GM19043 (cell line): Measurements from ENCODE around the gene SMLR1.

ENCODE experiments used
- ATAC-seq: cut with Tn5 transposase; IDR thresholded peaks from one replicate; pipeline ENCODE4 v1.9.1; 2021; ENCODE audit warnings: low read depth; ENCODE audit not compliant: unreplicated experiment

The SMLR1 gene

DNA sequence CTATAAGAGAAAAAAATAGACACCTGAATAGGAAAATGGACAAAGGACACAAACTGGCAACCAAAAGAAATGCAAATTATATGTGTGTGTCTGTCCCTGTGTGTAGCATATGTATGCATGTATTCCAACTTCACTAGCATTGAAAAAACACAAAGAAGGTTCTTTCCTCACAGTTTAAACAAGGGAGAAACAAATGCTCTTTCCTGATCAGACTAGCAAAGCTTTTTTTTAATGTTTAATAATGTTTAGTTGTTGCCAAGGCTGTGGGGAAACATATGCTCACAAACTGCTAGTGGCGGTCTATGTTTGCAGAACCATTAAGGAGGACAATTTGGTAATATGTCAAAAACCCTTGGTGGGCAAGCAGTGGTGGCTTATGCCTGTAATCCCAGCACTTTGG lies 22.4 kb downstream of the SMLR1 start:
- ATAC-seq = no peak

- no peak for ATAC-seq
These were observed 23.8 kb downstream of the SMLR1 start for GRCh38 chr6:130851026-130851425.

- ATAC-seq = no peak
These were observed 25.8 kb downstream of the SMLR1 start for GRCh38 chr6:130852844-130853554.

DNA sequence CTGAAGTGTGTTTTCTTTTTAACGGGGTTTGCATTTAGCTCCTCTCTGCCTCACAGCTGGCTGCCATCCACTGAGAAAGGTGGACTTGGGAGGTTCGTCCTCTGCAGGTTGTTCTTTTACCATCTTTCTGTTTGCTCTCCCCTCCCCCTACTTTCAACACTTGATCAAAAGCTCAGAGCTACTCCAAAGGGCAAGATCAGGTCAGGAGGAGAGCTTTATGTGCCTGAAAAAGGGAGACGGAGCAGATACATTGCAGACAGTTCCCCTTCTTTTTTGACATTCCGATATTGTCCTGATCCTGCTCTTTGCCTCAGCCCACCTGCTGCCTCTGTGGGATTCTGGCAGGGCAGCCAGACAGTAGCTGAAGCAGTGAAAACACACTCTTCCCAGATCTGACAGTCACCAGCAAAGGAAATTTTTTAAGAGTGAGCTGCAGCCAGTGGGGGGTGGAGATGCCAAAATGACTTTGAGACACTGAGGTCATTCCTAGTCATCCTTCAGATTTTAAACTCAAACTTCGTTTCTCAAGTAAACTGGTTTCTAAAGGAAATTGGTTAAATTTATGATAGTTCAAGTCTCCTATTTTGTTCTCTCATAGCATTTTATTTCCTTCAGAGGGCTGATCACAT lies 26.5 kb downstream of the SMLR1 start:
- ATAC-seq = no peak

- ATAC-seq = no peak
These were observed 30.8 kb downstream of the SMLR1 start for GRCh38 chr6:130858054-130858453.

- no peak for ATAC-seq
These were observed 31.4 kb downstream of the SMLR1 start for GRCh38 chr6:130858498-130859160.

- ATAC-seq = no peak
These were observed 32.1 kb downstream of the SMLR1 start for GRCh38 chr6:130859161-130859867.

DNA sequence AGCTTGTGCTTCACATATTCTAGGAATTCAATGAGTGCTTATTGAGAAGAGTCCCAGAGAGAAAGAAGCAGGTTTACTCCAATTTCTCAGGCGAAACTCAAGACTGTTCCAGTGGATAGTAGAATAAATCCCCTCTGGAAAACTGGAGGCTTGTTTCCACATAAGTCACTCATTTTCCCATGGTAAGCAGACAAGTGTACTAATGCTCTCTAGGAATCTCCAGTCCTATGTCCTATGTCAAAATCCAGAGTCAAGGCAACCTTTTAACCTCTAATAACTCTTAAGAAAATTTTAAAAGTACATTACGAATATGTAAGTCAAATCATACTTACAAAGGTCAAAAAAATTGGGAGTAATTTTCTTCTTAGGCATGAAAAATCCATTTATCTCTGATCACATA lies 35.2 kb downstream of the SMLR1 start:
- ATAC-seq = no peak

DNA sequence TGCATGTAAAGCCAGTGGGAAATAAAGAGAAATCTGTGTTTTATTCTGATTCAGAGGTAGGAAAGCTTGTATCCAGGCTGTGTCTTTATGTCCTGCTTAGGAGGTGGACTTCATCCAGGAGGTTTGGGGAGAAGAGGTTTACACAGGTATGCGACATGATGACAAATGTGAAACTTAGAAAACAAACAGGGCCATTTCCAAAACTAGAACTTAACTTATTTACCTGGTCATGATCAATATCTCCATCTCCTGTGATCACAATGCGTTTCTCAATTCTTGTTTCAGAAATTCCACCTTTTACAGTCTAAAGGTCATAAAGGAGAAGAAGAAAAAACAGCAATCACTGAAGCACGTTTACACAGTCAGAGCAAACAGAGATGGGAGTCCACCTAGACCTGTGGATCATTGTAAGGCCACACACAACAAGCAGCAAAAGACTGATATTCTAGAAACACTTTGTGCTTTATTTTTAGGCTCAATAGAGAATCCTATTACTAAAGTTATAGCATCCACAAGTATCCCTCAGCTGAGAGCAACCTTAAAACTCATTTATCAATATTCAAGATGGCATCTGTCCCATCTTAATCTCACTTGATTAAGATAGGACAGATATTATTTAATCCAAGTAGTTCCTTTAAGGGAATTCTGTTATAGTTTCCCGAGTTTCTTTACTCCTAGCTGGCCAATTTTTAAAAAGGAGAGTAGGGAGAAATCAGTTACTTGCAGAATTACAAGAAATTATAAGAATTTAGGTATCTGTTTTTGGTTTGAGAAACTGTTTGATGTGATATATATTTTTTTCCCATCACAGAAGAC lies 36.4 kb downstream of the SMLR1 start:
- ATAC-seq = no peak

GRCh38 chr6:130864344-130864743 lies 37.1 kb downstream of the SMLR1 start:
- ATAC-seq = no peak

GRCh38 chr6:130865793-130866192 lies 38.6 kb downstream of the SMLR1 start:
- no peak for ATAC-seq

GRCh38 chr6:130869681-130870080 lies 42.5 kb downstream of the SMLR1 start:
- ATAC-seq = no peak

GRCh38 chr6:130870179-130870880 lies 43.1 kb downstream of the SMLR1 start:
- ATAC-seq = no peak

- no peak for ATAC-seq
These were observed 45.3 kb downstream of the SMLR1 start for GRCh38 chr6:130872250-130873095.

GRCh38 chr6:130873746-130874145 lies 46.5 kb downstream of the SMLR1 start:
- ATAC-seq = no peak

- no peak for ATAC-seq
These were observed 52.6 kb downstream of the SMLR1 start for GRCh38 chr6:130879826-130880225.

- no peak for ATAC-seq
These were observed 55.2 kb downstream of the SMLR1 start for GRCh38 chr6:130882370-130882769.

- peak; percentile 94 for ATAC-seq
These were observed 58.4 kb downstream of the SMLR1 start for GRCh38 chr6:130885392-130886192.
